Globus pallidus (tissue), 1 donor: Measurements from ENCODE around the gene CCDC191.
A peak's percentile ranks its signal among the peaks of the same experiment; 100 is the strongest.

Source experiments
- DNase-seq: peaks from one replicate; pipeline ENCODE4 v3.0.0-alpha.2; 2015; ENCODE audit warnings: low spot score

Gene CCDC191

DNA sequence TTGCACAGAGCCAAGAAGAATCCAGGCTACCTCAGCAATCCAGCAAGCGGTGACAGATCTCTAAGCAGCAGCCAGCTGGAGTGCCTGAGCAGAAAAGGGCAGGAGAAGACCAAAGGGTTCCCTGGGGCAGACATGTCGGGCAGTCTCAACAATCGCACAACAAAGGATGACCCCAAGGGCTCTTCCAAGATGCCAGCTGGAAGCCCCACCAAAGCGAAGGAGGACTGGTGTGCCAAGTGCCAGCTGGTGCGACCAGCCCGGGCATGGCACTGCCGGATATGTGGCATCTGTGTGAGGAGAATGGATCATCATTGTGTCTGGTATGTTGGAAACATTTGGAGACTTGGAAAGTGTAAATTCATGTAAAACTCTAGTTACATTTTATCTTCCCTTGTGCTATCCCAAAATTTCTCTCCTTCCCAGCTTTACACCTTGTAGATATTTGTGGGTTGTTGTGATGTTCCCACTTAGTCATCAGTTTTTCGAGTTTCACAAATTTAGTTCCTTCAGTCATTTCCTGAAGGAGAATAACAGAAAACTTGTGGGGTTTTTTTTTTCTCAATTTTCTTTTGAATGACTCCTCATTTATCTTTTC is 102.1 kb downstream of the CCDC191 start:
- peak; percentile 25 for DNase-seq

DNA sequence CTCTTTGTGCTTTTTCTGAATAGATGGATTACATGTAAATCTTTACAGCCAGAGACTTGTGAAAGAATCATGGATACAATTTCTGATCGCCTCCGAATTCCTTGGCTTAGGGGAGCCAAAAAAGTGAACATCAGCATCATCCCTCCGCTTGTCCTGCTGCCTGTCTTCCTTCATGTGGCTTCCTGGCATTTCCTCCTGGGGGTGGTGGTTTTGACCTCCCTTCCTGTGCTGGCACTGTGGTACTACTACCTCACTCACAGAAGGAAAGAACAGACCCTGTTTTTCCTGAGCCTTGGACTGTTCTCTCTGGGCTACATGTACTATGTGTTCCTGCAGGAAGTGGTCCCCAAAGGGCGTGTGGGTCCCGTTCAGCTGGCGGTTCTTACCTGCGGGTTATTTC is 102.6 kb downstream of the CCDC191 start:
- no peak for DNase-seq

- no peak for DNase-seq
These were observed 103.4 kb downstream of the CCDC191 start for GRCh38 chr3:113952921-113953320.

DNA sequence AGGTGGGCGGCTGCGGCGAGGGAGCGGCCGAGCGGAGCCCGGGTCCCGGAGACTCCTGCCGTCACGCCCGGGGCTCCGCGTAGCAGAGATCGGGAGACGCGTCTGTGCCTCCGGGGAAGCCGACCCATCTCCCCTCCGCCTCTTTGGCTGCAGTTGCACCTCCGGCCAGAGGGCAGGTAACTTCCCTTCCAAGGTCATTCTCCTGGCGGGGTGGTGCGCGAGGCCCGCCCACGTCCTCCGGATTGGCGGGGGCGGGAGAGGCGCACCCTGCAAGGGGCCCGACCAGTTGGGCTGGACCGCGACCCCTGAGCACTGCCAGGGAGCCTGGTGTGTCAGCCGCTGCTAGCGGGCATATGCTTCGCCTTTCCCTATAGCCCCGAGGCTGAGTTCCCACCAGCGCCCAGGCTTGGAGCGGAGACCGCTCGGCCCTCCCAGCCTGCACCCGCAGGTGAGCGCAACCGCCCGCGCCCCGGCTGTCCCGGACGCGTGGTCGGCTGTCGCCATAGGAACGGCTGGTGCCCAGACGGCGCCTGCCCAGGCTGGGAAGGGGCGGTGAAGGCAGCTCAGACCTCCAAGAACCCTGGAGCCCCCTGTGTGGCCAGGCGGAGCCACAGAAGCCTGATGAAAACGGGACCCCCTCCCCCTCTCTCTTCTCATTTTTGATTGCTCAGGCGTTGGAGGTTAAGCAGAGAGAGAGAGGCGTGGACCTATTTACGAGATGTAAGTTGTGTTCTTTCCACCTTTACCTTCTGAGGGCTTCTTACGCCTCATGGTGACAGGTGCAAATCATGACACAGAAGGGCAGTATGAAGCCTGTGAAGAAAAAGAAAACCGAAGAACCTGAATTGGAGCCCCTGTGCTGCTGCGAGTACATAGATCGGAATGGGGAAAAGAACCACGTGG is 108.1 kb downstream of the CCDC191 start:
- no peak for DNase-seq

GRCh38 chr3:113947372-113948014 is 108.8 kb downstream of the CCDC191 start, which contains the start of gene ZDHHC23:
Gene ZDHHC23 (plus strand): TSS chr3:113948013. CDS start chr3:113948803, 790 bp downstream.
- DNase-seq: peak; percentile 24

GRCh38 chr3:113946831-113947230 is 109.5 kb downstream of the CCDC191 start:
- no peak for DNase-seq

DNA sequence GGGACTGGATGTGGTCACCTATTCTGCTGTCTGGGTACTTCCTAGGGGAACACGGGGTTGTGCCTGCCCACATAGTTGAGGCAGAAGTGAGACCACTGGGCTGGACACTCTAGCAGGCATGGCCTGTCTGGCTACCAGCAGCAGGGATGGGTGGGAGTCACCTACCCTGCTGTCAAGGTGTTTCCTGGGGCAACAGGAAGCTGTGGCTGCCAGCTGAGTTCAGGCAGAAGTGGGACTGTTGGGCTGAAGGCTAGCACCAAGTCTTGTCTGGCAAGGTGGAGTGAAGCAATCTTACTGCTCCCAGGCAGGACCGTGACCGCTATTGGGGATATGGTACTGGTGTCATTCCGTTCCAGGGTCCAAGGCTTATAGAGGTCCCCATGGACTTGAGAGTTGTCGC is 128.8 kb downstream of the CCDC191 start:
- DNase-seq: no peak

- DNase-seq: no peak
These were observed 141.7 kb downstream of the CCDC191 start for GRCh38 chr3:113914646-113915045.
